CD4-positive, alpha-beta T cell (primary cell): ENCODE measurements around the gene DUS3L. TPM values are rescaled to one million over a fixed set of nuclear protein-coding genes. Genes with fewer than 3 reads are reported as not detected.

Experiments used
- ATAC-seq: fragments of 200-7000 bp; cut with Tn5 transposase; one replicate; pipeline ENCODE4 v1.10.0; 2022; ENCODE audit warnings: mild to moderate bottlenecking; ENCODE audit not compliant: poor library complexity
- CTCF ChIA-PET: fragments of 350-600 bp; sonication (Branson Sonifier 250); formaldehyde crosslinking; loops from one replicate; lab custom pipeline; 2021; ENCODE audit warnings: antibody characterized with exemption, inconsistent platforms; lab: Charles Lee
- POLR2A ChIA-PET: fragments of 350-600 bp; sonication (Branson Sonifier 250); formaldehyde crosslinking; loops from one replicate; lab custom pipeline; 2021; ENCODE audit warnings: antibody characterized with exemption, inconsistent platforms; lab: Charles Lee
- DNase-seq, 14 experiments: peaks; one replicate each; pipeline ENCODE4 v3.0.0-alpha.2; 2013 to 2020; ENCODE audit warnings: mixed read lengths in 2 of 14
- H3K27ac ChIP-seq, 2 donors: one replicate each; pipeline versions ENCODE4 v1.5.1 to v1.7.0; 2013; ENCODE audit warnings: low read length in 2 of 2, low read depth in 1 of 2, mild to moderate bottlenecking in 1 of 2
- H3K27me3 ChIP-seq, 2 experiments: 1 replicate in 1 of 2; 2 replicates in 1 of 2; pipeline versions ENCODE4 v1.6.1 to v1.7.0; 2013; ENCODE audit warnings: low read length in 2 of 2, control low read depth in 1 of 2, mild to moderate bottlenecking in 1 of 2, moderate library complexity in 1 of 2; ENCODE audit not compliant: insufficient read depth in 2 of 2, control insufficient read depth in 1 of 2
- H3K36me3 ChIP-seq: one replicate; pipeline ENCODE4 v1.6.1; 2013; ENCODE audit warnings: low read length, control low read depth; ENCODE audit not compliant: insufficient read depth
- H3K4me1 ChIP-seq: one replicate; pipeline ENCODE4 v1.6.1; 2013; ENCODE audit warnings: low read length, control low read depth; ENCODE audit not compliant: insufficient read depth
- H3K4me3 ChIP-seq: one replicate; pipeline ENCODE4 v1.5.1; 2013; ENCODE audit warnings: mild to moderate bottlenecking, low read length, moderate library complexity
- H3K9me3 ChIP-seq, 2 experiments: 1 replicate in 1 of 2; 2 replicates in 1 of 2; pipeline versions ENCODE4 v1.6.1 to v1.7.0; 2013; ENCODE audit warnings: low read length in 2 of 2, mild to moderate bottlenecking in 2 of 2, control low read depth in 1 of 2, moderate library complexity in 1 of 2; ENCODE audit not compliant: control insufficient read depth in 1 of 2, insufficient read depth in 1 of 2
- H3K27ac Mint-ChIP-seq: one replicate; pipeline ENCODE4 v1.8.0; 2020; ENCODE audit warnings: mixed read lengths
- H3K27me3 Mint-ChIP-seq: one replicate; pipeline ENCODE4 v1.8.0; 2021; ENCODE audit warnings: mixed read lengths
- H3K36me3 Mint-ChIP-seq: one replicate; pipeline ENCODE4 v1.8.0; 2021; ENCODE audit warnings: low read depth, mixed read lengths
- H3K4me1 Mint-ChIP-seq: one replicate; pipeline ENCODE4 v1.8.0; 2021; ENCODE audit warnings: low read depth, mixed read lengths
- H3K4me3 Mint-ChIP-seq: one replicate; pipeline ENCODE4 v1.8.0; 2020; ENCODE audit warnings: mild to moderate bottlenecking, mixed read lengths
- H3K9me3 Mint-ChIP-seq: one replicate; pipeline ENCODE4 v1.8.0; 2020; ENCODE audit warnings: mixed read lengths
- CTCF ChIP-seq: fragments of 200-600 bp; IDR thresholded peaks from one replicate; pipeline ENCODE4 v1.8.0; 2022; ENCODE audit warnings: antibody characterized with exemption, mild to moderate bottlenecking
- intact Hi-C, 2 experiments: fragments of 100-400 bp; cut with DNase I in 1 of 2; cut with micrococcal nuclease in 1 of 2; formaldehyde crosslinking; loops; one replicate each; pipeline versions ENCODE4 v1.15.1 to v1.9.0; 2023 to 2025; cut with DNase I, micrococcal nuclease
- total RNA-seq, 174 experiments: library from RNA in 2 of 174; stranded (reverse) in 2 of 174; gene quantifications; one replicate each; pipeline ENCODE4 v1.2.3 and lab custom pipeline; 2021 to 2026

DUS3L gene
- total RNA-seq, 2 experiments from 2014 or later: 150 to 170 TPM

- H3K9me3 ChIP-seq: no peaks in the 10 kb centered on the region
- Mint-ChIP-seq H3K4me1 (no peaks in the 10 kb centered on the region), H3K27me3 (peaks cover 8% of the 10 kb centered on the region), H3K4me3 (no peak overlapping the region), H3K9me3 (no peaks in the 10 kb centered on the region), H3K36me3 (no peaks in the 10 kb centered on the region), H3K27ac (no peak overlapping the region)
- H3K27ac ChIP-seq: no peak overlapping the region
- no peaks in the 10 kb centered on the region for H3K4me1 ChIP-seq
- no peak for TF ChIP-seq CTCF
- intact Hi-C loops: no loop called here
- ATAC-seq (no peak), DNase-seq (no peak)
- no peak overlapping the region for H3K4me3 ChIP-seq
- POLR2A ChIA-PET: no interaction called here
- CTCF ChIA-PET: no interaction called here
- H3K27me3 ChIP-seq: peaks cover 0 to 5% of the 10 kb centered on the region in 2 experiments
- H3K36me3 ChIP-seq: no peaks in the 10 kb centered on the region
These were observed 47.5 kb upstream of the DUS3L start for GRCh38 chr19:5838353-5839064.

GRCh38 chr19:5837761-5838352, 46.9 kb upstream of the DUS3L start:
- Histone ChIP-seq H3K27me3 (peaks cover 0 to 5% of the 10 kb centered on the region in 2 experiments), H3K4me1 (no peaks in the 10 kb centered on the region), H3K36me3 (no peaks in the 10 kb centered on the region), H3K4me3 (no peak overlapping the region), H3K9me3 (no peaks in the 10 kb centered on the region), H3K27ac (no peak overlapping the region)
- TF ChIP-seq CTCF: no peak
- H3K4me1 Mint-ChIP-seq: no peaks in the 10 kb centered on the region
- no peaks in the 10 kb centered on the region for H3K36me3 Mint-ChIP-seq
- no peak for ATAC-seq
- no peak overlapping the region for H3K4me3 Mint-ChIP-seq
- CTCF ChIA-PET: no interaction called here
- peaks cover 8% of the 10 kb centered on the region for H3K27me3 Mint-ChIP-seq
- H3K9me3 Mint-ChIP-seq: no peaks in the 10 kb centered on the region
- POLR2A ChIA-PET: no interaction called here
- DNase-seq: no peak
- intact Hi-C loops: no loop called here
- H3K27ac Mint-ChIP-seq: no peak overlapping the region

GRCh38 chr19:5832527-5833216, 41.7 kb upstream of the DUS3L start:
- CTCF ChIA-PET: no interaction called here
- DNase-seq (no peak), ATAC-seq (no peak)
- Mint-ChIP-seq H3K4me3 (no peak overlapping the region), H3K9me3 (no peaks in the 10 kb centered on the region), H3K4me1 (peaks cover 11% of the 10 kb centered on the region), H3K27me3 (no peaks in the 10 kb centered on the region), H3K27ac (no peak overlapping the region), H3K36me3 (peaks cover 5% of the 10 kb centered on the region)
- Histone ChIP-seq H3K27ac (no peak overlapping the region), H3K4me3 (no peak overlapping the region), H3K27me3 (peaks cover 0 to 3% of the 10 kb centered on the region in 2 experiments), H3K9me3 (peaks cover 0 to 6% of the 10 kb centered on the region in 2 experiments), H3K4me1 (peaks cover 17% of the 10 kb centered on the region), H3K36me3 (no peaks in the 10 kb centered on the region)
- TF ChIP-seq CTCF: no peak
- POLR2A ChIA-PET: no interaction called here
- intact Hi-C loops: no loop called here
